GM19238 (cell line): Measurements from ENCODE around the gene TRIM13.

Experiments
- DNase-seq: peaks from one replicate; pipeline ENCODE4 v3.0.0; 2011; ENCODE audit warnings: low spot score; ENCODE audit not compliant: insufficient read length

The TRIM13 gene

DNA sequence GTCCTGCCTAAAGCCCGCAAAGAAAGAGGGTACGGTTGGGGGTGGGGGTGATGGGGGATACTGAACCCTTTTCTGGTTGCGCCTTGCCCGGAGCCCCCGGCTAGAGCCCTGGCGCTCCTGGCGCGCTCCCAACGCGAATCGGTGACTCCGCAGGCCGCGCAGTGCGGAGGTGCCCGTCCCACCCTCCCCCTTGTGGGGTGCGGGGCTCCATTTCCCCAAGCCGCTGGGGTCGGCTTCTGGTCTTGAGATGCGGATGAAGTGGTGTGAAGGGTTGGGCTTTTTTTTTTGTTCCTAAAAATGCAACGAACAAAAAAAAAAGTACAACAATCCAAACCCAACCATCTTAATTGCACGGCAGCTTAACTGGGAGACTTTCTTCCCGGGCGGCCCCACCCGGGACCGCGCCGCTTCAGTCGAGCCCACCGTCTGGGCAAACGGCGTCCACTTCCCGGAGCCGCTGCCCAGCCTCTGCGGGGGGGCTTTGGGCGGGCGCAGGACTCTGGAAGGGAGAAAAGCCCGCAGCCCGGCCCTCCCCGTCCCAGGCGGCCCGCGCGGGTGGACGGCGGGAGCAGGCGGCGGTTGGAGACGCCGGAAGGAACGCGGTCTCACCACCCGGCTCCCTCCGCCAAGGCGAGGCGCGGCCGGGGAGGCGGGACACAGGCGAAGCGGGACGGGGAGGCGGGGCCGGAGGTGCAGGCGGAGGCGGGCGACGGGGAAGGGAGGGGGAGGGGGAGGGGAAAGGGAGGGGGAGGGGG is 504 bp upstream of the TRIM13 start:
- DNase-seq, result peak; percentile 72

GRCh38 chr13:49997955-49998354 is 1.1 kb downstream of the TRIM13 start:
- DNase-seq, result no peak

- no peak for DNase-seq
Observed at GRCh38 chr13:49998714-49999624, 2.1 kb downstream of the TRIM13 start.

DNA sequence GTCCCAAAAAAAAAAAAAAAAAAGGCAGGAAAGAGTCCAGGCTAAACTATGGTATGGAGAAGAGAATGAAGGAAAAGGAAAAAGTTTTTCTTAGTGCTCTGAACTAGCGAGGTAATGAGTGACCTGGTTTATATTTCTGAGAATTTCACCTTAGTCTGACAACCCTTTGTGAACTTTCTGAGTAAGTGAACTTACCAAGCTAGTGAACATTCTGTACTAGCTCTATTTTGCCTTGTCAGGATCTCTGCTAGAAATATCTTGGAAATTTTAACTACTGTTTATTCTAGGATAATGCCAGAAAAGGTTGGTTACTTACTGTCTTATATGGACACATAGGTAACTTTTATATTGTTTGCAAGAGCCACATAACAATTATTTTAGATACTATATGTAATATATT is 4.4 kb downstream of the TRIM13 start:
- no peak for DNase-seq

DNA sequence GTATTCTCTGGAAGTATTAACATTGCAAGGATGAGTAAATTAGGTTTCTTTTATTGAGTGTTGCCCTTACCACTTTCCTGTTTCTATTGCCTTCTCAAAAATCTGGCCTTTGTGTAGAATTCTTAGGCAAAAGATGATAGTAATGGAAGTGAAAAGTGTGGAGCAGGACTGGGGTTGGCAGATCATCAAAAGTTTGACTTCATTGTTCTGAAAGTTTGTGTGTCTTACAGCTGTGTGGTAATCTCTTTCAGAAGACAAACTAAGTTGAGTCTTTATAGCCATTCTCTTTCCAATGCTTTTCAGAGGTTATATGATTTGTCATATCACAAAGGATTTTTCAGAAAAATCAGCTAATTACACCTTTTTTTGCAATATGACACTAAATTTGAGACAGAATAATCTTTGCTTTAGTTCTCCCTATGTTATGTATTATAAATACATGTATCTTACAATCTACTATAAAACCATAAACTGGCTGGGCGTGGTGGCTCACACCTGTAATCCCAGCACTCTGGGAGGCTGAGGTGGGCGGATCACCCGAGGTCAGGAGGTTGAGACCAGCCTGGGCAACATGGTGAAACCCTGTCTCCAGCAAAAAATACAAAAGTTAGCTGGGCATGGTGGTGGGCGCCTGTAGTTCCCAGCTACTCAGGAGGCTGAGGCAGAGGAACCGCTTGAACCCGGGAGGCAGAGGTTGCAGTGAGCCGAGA is 9.7 kb downstream of the TRIM13 start:
- DNase-seq, result no peak

DNA sequence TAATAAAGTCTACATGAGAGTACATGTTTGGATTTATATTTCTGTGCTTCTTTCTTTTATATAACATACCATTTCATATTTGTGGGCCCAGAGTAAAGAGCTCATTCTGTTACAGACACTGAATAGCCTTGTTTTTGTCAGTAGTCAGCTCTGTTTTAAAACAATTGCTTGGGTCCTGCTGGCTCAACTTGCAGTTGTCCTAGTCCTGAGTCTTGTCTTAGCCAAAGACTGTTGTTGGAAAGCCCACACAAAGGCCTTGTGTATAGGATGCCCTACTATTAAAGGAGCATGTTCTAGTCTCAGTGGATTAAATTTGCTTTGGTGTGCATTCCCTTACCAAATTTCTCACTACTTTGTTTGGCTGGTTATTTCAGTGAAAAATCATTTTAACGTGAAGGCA is 14.6 kb downstream of the TRIM13 start:
- DNase-seq, result no peak

GRCh38 chr13:50012396-50013169 is 15.7 kb downstream of the TRIM13 start:
- no peak for DNase-seq

- no peak for DNase-seq
Observed at GRCh38 chr13:50014386-50014785, 17.5 kb downstream of the TRIM13 start.

DNA sequence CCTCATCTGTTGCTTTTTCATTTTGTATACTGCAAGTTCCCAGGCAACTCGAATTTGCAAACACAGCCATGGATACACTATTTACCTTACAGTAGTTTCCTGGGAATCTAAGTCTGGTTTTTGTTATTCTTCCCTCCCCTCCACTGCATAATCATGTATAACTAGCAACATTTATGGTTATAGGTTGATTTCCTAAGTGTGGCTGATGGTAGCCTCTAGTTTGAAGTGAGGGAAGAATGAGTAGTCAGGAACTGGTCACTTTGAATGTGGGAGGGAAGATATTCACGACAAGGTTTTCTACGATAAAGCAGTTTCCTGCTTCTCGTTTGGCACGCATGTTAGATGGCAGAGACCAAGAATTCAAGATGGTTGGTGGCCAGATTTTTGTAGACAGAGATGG is 18.4 kb downstream of the TRIM13 start, which contains the start of gene KCNRG:
KCNRG (plus strand) TSS at position 187 of the 400 bp plus-strand sequence; CDS start at position 237, 50 bp downstream.
- DNase-seq, result no peak

GRCh38 chr13:50015750-50016149 is 18.9 kb downstream of the TRIM13 start:
- DNase-seq, result no peak

DNA sequence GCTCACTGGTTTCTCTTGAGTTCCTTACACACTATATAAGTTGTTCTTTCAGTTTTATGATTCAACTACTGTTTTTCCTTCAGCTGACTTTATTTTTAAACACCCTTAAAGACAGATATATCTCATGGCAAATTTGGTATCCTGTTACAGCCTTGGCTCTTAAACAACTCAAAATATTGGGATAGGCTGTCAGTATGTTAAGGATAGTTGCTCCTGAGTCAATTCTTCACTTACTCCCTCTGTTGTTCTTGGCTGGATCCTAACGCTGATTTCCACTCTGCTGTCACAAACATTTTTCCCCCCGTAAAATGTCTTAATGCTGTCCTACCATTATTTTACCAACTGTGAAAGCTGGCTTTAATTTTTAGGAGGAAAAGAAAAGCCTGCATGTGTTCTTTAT is 19.6 kb downstream of the TRIM13 start:
- DNase-seq, result no peak

- DNase-seq, result no peak
Observed at GRCh38 chr13:50017819-50018218, 21.0 kb downstream of the TRIM13 start.

GRCh38 chr13:50025436-50025835 is 28.6 kb downstream of the TRIM13 start:
- no peak for DNase-seq

DNA sequence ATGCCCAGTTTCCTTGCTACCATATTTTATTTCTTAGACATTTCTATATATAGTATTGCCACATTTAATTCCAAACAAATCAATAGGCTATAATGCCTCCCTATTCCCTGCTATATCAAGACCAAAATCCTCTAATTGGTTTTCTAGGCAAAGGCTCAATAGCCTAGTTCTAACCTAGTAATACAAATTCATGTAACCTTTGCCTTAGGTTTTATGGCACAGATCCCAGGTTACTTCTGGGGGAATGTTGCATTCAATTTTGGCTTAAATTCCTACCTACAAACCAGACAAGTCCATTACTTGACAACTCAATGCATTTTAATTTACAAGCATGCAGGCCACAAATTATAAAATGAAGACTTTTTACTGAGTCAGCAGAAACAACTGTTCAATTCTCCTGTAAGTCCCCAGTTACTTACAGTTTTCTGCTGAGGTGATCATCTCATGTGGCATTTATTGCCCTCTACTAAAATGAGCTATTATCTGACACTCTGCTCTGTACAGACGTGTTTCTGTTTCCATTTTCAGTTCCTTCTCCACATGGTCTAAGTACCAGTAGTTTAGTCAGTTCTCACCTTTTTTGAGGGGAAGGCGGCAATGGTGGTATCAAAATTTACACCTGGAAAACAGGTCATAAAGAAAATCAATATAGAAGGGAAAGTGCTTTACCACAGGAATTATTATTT is 30.1 kb downstream of the TRIM13 start:
- peak; percentile 9 for DNase-seq

GRCh38 chr13:50030315-50030714 is 33.5 kb downstream of the TRIM13 start:
- DNase-seq, result no peak

- no peak for DNase-seq
Observed at GRCh38 chr13:50033725-50034124, 36.9 kb downstream of the TRIM13 start.

- DNase-seq, result no peak
Observed at GRCh38 chr13:50037788-50038187, 40.9 kb downstream of the TRIM13 start.

GRCh38 chr13:50038266-50038665 is 41.4 kb downstream of the TRIM13 start:
- no peak for DNase-seq

- no peak for DNase-seq
Observed at GRCh38 chr13:50052478-50052877, 55.6 kb downstream of the TRIM13 start.

DNA sequence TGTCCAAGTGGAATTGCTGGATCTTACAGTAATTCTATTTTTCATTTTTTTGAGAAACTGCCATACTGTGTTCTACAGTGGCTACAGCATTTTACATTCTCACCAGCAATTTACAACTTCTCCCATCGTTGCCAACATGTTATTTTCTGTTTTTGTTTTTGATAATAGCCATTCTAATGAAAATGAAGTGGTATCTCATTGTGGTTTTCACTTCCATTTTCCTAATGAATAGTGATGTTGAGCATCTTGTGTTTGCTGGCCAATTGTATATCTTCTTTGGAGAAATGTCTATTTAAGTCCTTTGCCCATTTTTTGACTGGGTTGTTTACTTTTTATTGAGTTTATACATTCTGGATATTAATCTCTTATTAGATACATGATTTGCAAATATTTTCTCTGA is 57.0 kb downstream of the TRIM13 start:
- DNase-seq, result no peak
